NCI-H2227 (cell line): Measurements from ENCODE around the gene MT1G.
"Not testable (repeated sequence)": the region's sequence is repeated elsewhere in the genome, so short reads cannot be mapped to it uniquely, and the experiment has no call there.

Source experiments
- DNase-seq: peaks from one replicate; lab custom pipeline; 2025; ENCODE audit not compliant: unreplicated experiment; lab: John Stamatoyannopoulos, UW

Gene MT1G

GRCh38 chr16:56684926-56685590 is 17.2 kb upstream of the MT1G start:
- no peak for DNase-seq

- no peak for DNase-seq
Observed at GRCh38 chr16:56684256-56684925, 16.5 kb upstream of the MT1G start.

GRCh38 chr16:56683424-56684172 is 15.7 kb upstream of the MT1G start:
- DNase-seq = no peak

GRCh38 chr16:56682703-56683397 is 15.0 kb upstream of the MT1G start:
- no peak for DNase-seq

- peak; percentile 90 for DNase-seq
Observed at GRCh38 chr16:56681939-56682702, 14.3 kb upstream of the MT1G start, which contains the start of gene MT1X. TSS of gene MT1X (plus strand) at chr16:56682470. CDS start at chr16:56682541, 71 bp downstream.

- no peak for DNase-seq
Observed at GRCh38 chr16:56679818-56680217, 12.0 kb upstream of the MT1G start.

GRCh38 chr16:56679078-56679730 is 11.3 kb upstream of the MT1G start:
- no peak for DNase-seq

GRCh38 chr16:56677474-56677873 is 9.6 kb upstream of the MT1G start:
- DNase-seq = no peak

- peak; percentile 71 for DNase-seq
Observed at GRCh38 chr16:56675685-56676210, 7.9 kb upstream of the MT1G start.

- DNase-seq = not testable (repeated sequence)
Observed at GRCh38 chr16:56674570-56674969, 6.7 kb upstream of the MT1G start.

- DNase-seq = peak; percentile 6
Observed at GRCh38 chr16:56673921-56674320, 6.1 kb upstream of the MT1G start.

GRCh38 chr16:56672761-56673536 is 5.1 kb upstream of the MT1G start:
- no peak for DNase-seq

- not testable (repeated sequence) for DNase-seq
Observed at GRCh38 chr16:56672171-56672570, 4.3 kb upstream of the MT1G start.

- DNase-seq = not testable (repeated sequence)
Observed at GRCh38 chr16:56671691-56672090, 3.8 kb upstream of the MT1G start.

GRCh38 chr16:56670620-56670934 is 2.7 kb upstream of the MT1G start:
- DNase-seq = no peak

GRCh38 chr16:56669840-56670619 is 2.2 kb upstream of the MT1G start:
- no peak for DNase-seq

GRCh38 chr16:56669005-56669839 is 1.4 kb upstream of the MT1G start, which contains the start of gene MT1H:
TSS of gene MT1H (plus strand) at chr16:56669814. CDS start at chr16:56669885, 71 bp downstream.
- DNase-seq = no peak
